Mammary microvascular endothelial cell (primary cell): ENCODE results near the gene PGAM4. TPM values are rescaled to one million over a fixed set of nuclear protein-coding genes. Genes with fewer than 3 reads are reported as not detected.

Experiments
- total RNA-seq: library from RNA; depleted of rRNA; stranded (reverse); fragments of >200 nt; gene quantifications from 2 replicates; pipeline ENCODE4 v1.2.3, GENCODE V29; 2015

PGAM4 gene
- total RNA-seq, result not detected in 2 replicates

DNA sequence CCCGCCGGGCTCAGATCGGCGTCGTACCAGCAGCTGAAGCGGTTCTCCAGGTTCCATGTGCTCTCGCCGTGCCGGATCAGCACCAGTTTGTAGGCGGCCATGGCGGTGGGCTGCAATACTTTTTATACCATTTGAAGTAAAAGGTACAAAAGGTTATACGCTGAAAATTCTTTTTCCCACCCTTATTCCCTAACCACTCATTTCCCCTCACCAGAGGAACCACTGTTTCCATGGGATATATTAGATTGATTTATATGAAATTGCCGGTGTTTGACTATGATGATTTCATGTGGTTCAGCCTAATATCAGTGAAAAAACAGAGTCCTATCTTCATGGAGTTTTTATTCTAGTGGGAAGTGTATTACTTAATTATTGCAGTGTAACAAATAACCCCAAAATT is at the start of gene PGAM4:
Gene PGAM4, minus strand, starts transcription at position 101 of the 400 bp plus-strand sequence. Its CDS starts 0 bp downstream, at position 101.

Other genes starting within 250 kb of the PGAM4 start
- 35.1 and 44.4 TPM in 2 replicates for gene ATRX, start 183.4 kb downstream of the PGAM4 start, total RNA-seq
- gene MAGT1, start 74.2 kb downstream of the PGAM4 start, total RNA-seq, result 61.1 and 76.9 TPM in 2 replicates
- 443 and 492 TPM in 2 replicates for gene COX7B, start 70.2 kb downstream of the PGAM4 start, total RNA-seq
- 3.1 and 3.6 TPM in 2 replicates for gene ATP7A, start 58.9 kb downstream of the PGAM4 start, total RNA-seq
- gene PGK1, start 134.6 kb upstream of the PGAM4 start, total RNA-seq, result 294 and 347 TPM in 2 replicates
- 24.3 and 29.0 TPM in 2 replicates for gene TAF9B, start 170.0 kb upstream of the PGAM4 start, total RNA-seq